Measurements from ENCODE around the gene SPTA1. TPM values are rescaled to one million over a fixed set of nuclear protein-coding genes. Genes with fewer than 3 reads are reported as not detected.
"Not testable (repeated sequence)": the region's sequence is repeated elsewhere in the genome, so short reads cannot be mapped to it uniquely, and the experiment has no call there.

SPTA1 gene
- not detected in 2 replicates for total RNA-seq (2014; rRNA removed; shearing (Covaris generic))

GRCh38 chr1:158686111-158687009, at the start of gene SPTA1:
Gene SPTA1 (minus strand): TSS chr1:158686715. CDS start chr1:158686517, 198 bp downstream.
- in situ Hi-C loops (cut with HindIII; ENCODE audit: low sequenced_read_pairs), result no loop called here
- DNase-seq (ENCODE audit: low spot score), result no peak

GRCh38 chr1:158735848-158736247, 49.3 kb upstream of the SPTA1 start:
- no peak for DNase-seq (ENCODE audit: low spot score)
- in situ Hi-C loops (cut with HindIII; ENCODE audit: low sequenced_read_pairs), result no loop called here

DNA sequence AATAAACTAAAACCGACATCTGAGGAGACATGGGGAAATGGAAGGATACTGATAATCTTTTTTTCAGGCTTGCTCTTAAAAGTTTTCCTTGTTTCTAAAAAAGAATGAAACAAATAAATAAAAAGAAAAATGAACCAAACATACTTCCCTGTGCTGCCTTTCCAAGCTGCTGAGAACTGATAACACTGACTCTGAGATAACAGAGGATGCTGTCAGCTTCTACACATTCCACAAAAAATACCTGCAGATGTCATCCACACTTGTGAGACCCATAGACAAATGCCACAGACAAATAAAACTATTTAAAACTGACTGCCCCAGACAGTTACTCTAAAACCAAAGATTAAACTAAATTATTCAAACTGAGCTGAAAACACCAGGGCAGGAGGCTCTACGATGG, 46.0 kb upstream of the SPTA1 start:
- DNase-seq (ENCODE audit: low spot score), result no peak
- in situ Hi-C loops (cut with HindIII; ENCODE audit: low sequenced_read_pairs), result no loop called here

DNA sequence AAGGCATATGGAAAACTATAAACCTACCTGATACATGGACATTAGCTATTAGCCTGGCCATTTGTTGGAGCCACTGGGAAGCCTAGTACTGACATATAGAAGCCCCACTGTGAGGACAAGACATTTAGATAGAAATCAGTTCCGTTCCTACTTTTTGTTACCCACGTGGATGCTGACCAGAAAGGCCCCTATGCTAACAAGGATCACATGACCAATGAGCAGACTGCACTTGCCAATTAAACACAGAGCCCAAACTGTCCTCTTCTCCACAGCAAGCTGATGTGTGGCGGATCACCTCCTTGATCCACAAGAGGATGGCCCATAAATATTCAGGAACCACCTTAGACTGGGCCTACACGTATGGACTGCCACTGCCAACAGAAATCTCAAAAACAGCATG, 45.2 kb upstream of the SPTA1 start:
- DNase-seq (ENCODE audit: low spot score), result no peak
- in situ Hi-C loops (cut with HindIII; ENCODE audit: low sequenced_read_pairs), result no loop called here

GRCh38 chr1:158730453-158730852, 43.9 kb upstream of the SPTA1 start:
- DNase-seq (ENCODE audit: low spot score), result no peak
- in situ Hi-C loops (cut with HindIII; ENCODE audit: low sequenced_read_pairs), result no loop called here

DNA sequence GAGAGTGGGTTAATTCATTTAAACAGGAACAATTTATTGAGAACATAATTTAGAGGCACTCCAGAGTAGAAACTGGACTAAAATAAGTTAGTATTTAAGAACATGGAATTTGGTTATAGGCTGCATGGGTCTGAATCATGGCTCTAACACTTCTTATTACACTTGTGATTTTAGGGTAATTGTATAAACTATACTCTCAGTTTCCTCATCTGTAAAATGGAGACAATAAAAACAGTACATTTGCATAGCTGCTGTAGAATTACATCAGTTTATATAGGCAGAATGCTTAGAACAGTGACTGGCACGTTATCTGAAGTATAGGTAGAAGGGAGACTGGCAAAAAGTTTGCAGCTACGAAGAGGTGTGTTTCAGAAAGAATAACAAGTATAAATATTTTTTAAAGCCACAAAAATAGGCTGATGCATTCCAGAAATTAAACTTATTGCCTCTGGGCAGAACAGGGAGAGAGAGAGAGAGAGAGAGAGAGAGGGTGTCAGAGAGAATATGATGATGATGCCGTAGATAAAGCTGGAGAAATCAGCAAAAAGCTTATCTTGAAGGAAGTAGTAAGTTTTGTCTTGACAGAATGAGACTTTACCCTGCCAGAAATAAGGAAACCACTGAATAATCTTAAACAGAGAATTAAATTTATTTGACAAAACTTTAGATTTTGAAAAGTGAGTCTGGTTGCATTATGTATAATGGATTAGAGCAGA, 42.2 kb upstream of the SPTA1 start:
- in situ Hi-C loops (cut with HindIII; ENCODE audit: low sequenced_read_pairs), result no loop called here
- DNase-seq (ENCODE audit: low spot score), result no peak

GRCh38 chr1:158724442-158724841, 37.9 kb upstream of the SPTA1 start:
- in situ Hi-C loops (cut with HindIII; ENCODE audit: low sequenced_read_pairs), result no loop called here
- DNase-seq (ENCODE audit: low spot score), result no peak

DNA sequence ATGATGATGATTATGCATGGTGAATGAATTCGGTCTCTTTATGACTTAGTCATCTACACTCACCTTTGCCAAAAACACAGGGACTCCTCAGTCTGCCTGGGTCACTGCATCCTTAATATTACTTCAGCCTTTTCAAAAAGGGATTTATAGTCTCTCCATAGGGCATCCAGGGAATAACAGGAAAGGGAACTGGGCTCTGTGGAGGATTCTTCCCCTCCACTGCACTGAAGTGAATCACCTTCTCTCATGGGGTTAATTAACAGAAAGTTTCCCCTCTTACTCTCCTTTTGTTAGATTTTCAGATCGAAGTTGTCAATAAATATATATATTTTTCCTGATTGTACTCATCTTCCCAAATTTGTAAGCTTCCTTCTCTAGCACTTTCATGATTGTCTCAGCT, 34.1 kb upstream of the SPTA1 start, which contains the start of gene OR6K3:
TSS of gene OR6K3 (minus strand) at position 101 of the 400 bp plus-strand sequence. CDS start 2,605 bp downstream, outside the sequence.
- DNase-seq (ENCODE audit: low spot score), result no peak
- in situ Hi-C loops (cut with HindIII; ENCODE audit: low sequenced_read_pairs), result no loop called here

- no peak for DNase-seq (ENCODE audit: low spot score)
- in situ Hi-C loops (cut with HindIII; ENCODE audit: low sequenced_read_pairs), result no loop called here
Measured at GRCh38 chr1:158719664-158720063, 33.1 kb upstream of the SPTA1 start.

GRCh38 chr1:158717344-158717743, 30.8 kb upstream of the SPTA1 start:
- DNase-seq (ENCODE audit: low spot score), result no peak
- in situ Hi-C loops (cut with HindIII; ENCODE audit: low sequenced_read_pairs), result no loop called here

- no peak for DNase-seq (ENCODE audit: low spot score)
- in situ Hi-C loops (cut with HindIII; ENCODE audit: low sequenced_read_pairs), result no loop called here
Measured at GRCh38 chr1:158716335-158716734, 29.8 kb upstream of the SPTA1 start.

GRCh38 chr1:158714754-158715153, 28.2 kb upstream of the SPTA1 start:
- in situ Hi-C loops (cut with HindIII; ENCODE audit: low sequenced_read_pairs), result no loop called here
- DNase-seq (ENCODE audit: low spot score), result no peak

GRCh38 chr1:158711098-158711497, 24.6 kb upstream of the SPTA1 start:
- no peak for DNase-seq (ENCODE audit: low spot score)
- in situ Hi-C loops (cut with HindIII; ENCODE audit: low sequenced_read_pairs), result no loop called here

DNA sequence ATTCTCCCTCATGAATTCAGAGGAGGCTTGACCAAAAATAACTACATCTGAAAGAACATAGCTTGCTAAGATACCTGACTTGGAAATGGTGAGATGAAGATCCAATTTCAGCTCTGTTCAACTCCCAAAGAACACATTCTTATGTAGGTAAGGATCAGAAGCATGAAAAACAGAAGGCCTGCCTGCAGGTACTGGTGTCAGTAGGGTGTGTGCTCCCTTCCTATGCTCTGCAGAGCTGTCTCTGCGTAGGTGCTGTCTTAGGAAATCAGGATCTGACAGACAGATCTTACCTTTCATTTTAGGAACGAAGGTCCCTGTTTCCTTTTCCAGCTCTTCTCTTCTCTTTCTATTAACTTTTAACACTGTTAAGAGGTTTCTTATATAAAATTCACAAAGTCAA, 19.6 kb upstream of the SPTA1 start:
- in situ Hi-C loops (cut with HindIII; ENCODE audit: low sequenced_read_pairs), result no loop called here
- DNase-seq (ENCODE audit: low spot score), result no peak

DNA sequence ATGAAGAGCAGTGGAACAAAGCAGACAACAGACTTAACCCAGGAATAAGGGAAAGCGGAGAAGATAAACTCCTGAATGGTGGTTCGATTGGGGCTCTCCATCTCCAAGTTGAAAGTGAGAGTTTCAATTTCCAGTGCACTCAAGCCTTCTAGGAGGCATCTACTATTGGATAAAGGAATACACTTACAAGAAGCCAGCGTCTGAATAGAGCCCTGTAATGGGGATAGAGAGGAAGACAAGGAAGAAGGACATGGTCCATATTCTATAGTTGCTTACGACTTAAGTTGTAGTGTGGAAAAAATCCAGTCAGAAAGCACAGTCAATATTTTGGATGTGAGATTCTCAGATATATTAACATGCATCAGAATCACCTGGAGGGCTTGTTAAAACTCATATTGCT, 14.0 kb upstream of the SPTA1 start, which contains the start of gene OR6K2:
TSS of gene OR6K2 (minus strand) at position 101 of the 400 bp plus-strand sequence. CDS start at position 101, 0 bp downstream.
- DNase-seq (ENCODE audit: low spot score), result no peak
- in situ Hi-C loops (cut with HindIII; ENCODE audit: low sequenced_read_pairs), result no loop called here

DNA sequence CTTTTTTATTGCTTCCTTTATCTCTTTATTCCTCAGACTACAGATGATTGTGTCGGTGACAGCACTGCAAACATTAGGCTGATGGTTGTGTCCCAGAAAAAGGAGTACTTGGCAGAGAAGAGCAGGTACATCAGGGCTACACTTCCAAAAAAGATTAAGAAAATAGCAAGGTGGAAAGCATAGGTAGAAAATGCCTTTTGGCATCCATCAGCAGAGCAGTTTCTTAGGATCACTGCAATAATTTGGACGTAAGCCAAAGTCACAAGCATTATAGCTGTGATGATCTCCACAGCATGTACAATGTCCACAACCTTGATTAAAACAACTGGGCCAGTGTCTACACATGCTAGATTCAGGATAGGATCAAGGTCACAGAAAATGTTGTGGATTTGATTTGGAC, 8.1 kb upstream of the SPTA1 start:
- DNase-seq (ENCODE audit: low spot score), result no peak
- in situ Hi-C loops (cut with HindIII; ENCODE audit: low sequenced_read_pairs), result no loop called here

DNA sequence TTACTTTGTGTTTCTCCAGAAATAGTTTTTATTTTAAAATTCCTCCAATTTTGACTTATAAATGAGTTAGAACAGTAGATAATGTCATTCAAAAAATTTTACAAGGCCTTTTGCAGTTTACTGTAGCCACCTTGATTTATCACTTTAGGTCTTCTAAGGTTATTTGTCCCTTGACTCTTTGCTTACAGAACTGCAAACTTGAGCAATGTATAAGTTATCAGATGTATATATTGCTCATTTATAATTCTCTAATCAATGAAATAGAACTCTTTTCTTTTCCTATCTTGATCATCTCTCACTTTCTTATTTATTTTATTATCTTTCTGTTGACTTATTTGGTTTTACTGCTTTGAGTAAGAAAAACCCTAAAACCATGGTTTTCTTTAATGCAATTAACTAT, 5.8 kb upstream of the SPTA1 start:
- in situ Hi-C loops (cut with HindIII; ENCODE audit: low sequenced_read_pairs), result no loop called here
- no peak for DNase-seq (ENCODE audit: low spot score)

- DNase-seq (ENCODE audit: low spot score), result no peak
- in situ Hi-C loops (cut with HindIII; ENCODE audit: low sequenced_read_pairs), result no loop called here
Measured at GRCh38 chr1:158691907-158692306, 5.4 kb upstream of the SPTA1 start.

DNA sequence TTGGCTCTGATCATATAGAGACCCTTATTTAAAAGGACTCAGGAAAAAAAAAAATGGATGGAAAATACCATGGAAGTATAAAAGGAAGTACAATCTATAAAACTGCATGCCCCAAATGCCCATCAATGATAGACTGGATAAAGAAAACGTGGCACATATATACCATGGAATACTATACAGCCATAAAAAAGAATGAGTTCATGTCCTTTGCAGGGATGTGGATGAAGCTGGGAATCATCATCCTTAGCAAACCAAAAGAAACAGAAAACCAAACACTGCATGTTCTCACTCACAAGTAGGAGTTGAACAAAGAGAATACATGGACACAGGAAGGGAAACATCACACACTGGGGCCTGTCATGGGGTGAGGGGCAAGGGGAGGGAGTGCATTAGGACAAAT, 4.6 kb upstream of the SPTA1 start:
- DNase-seq (ENCODE audit: low spot score); in situ Hi-C loops (cut with HindIII; ENCODE audit: low sequenced_read_pairs): not testable (repeated sequence)

DNA sequence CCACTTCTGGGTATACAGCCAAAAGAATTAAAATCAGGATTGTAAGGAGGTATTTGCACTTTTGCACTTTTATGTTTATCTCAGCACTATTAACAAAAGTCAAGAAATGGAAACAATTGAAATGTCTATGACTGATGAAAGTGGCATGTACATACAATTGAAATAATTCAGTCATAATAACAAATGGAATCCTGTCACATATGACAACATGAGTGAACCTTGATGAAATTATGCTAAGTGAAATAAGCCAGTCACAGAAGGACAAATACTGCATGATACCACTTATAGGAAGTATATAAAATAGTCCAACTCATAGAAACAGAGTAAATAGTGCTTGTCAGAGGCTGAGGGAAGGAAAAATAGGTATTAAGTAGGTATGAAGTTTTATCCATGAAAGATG, 3.4 kb upstream of the SPTA1 start:
- in situ Hi-C loops (cut with HindIII; ENCODE audit: low sequenced_read_pairs), result no loop called here

More for the DNA sequence above, 3.4 kb upstream of the SPTA1 start:
- DNase-seq (ENCODE audit: low spot score), result no peak
